HUES64 (cell line): Measurements from ENCODE around the gene TNN.

Source experiments
- H3K27ac ChIP-seq: 2 replicates; pipeline ENCODE4 v1.7.0; 2013; ENCODE audit warnings: low read depth, low read length, inconsistent platforms
- H3K27me3 ChIP-seq: 2 replicates; pipeline ENCODE4 v1.6.1; 2013; ENCODE audit warnings: mild to moderate bottlenecking, low read length; ENCODE audit not compliant: insufficient read depth
- H3K36me3 ChIP-seq: 2 replicates; pipeline ENCODE4 v1.6.1; 2013; ENCODE audit warnings: mild to moderate bottlenecking, low read length; ENCODE audit not compliant: insufficient read depth
- H3K4me1 ChIP-seq: 2 replicates; pipeline ENCODE4 v1.6.1; 2013; ENCODE audit warnings: mild to moderate bottlenecking, low read length, moderate library complexity; ENCODE audit not compliant: insufficient read depth
- H3K4me3 ChIP-seq: 2 replicates; pipeline ENCODE4 v1.5.1; 2013; ENCODE audit warnings: mild to moderate bottlenecking, low read length, moderate library complexity
- H3K9ac ChIP-seq: 2 replicates; pipeline ENCODE4 v1.6.1; 2013; ENCODE audit warnings: mild to moderate bottlenecking, low read depth, low read length
- H3K9me3 ChIP-seq: 2 replicates; pipeline ENCODE4 v1.6.1; 2013; ENCODE audit warnings: low read depth, low read length; ENCODE audit not compliant: insufficient read depth
- WGBS: fragments of 150-250, 120-280 bp; methylation state at CpG from one replicate; pipeline ENCODE4 v1.1.7; 2013; ENCODE audit warnings: missing lambda C conversion rate; 5-methylcytosine and 5-hydroxymethylcytosine counted together

Gene TNN

GRCh38 chr1:175148068-175148467 is 80.4 kb downstream of the TNN start:
- H3K9me3 ChIP-seq, result no peaks in the 10 kb centered on the region
- H3K27me3 ChIP-seq, result peaks cover 14% of the 10 kb centered on the region
- H3K9ac ChIP-seq, result no peak overlapping the region
- H3K4me3 ChIP-seq, result no peak overlapping the region
- no peaks in the 10 kb centered on the region for H3K36me3 ChIP-seq
- peaks cover 14% of the 10 kb centered on the region for H3K4me1 ChIP-seq
- 85% methylated on average over 7 of the region's 7 CpGs for WGBS
- H3K27ac ChIP-seq, result no peak overlapping the region

GRCh38 chr1:175150596-175151319 is 83.1 kb downstream of the TNN start:
- H3K27me3 ChIP-seq, result peaks cover 14% of the 10 kb centered on the region
- no peaks in the 10 kb centered on the region for H3K36me3 ChIP-seq
- H3K9me3 ChIP-seq, result no peaks in the 10 kb centered on the region
- 87% methylated on average over 9 of the region's 9 CpGs for WGBS
- no peak overlapping the region for H3K27ac ChIP-seq
- no peak overlapping the region for H3K9ac ChIP-seq
- peaks cover 14% of the 10 kb centered on the region for H3K4me1 ChIP-seq
- no peak overlapping the region for H3K4me3 ChIP-seq

- no peak overlapping the region for H3K9ac ChIP-seq
- H3K9me3 ChIP-seq, result no peaks in the 10 kb centered on the region
- H3K4me1 ChIP-seq, result peaks cover 9% of the 10 kb centered on the region
- H3K36me3 ChIP-seq, result no peaks in the 10 kb centered on the region
- H3K4me3 ChIP-seq, result peak overlapping the region; percentile 23
- peaks cover 14% of the 10 kb centered on the region for H3K27me3 ChIP-seq
- no peak overlapping the region; the same call in 1 of the 2 replicates for H3K27ac ChIP-seq
- 16% methylated on average over 13 of the region's 15 CpGs for WGBS
Measured at GRCh38 chr1:175152006-175152652, 84.5 kb downstream of the TNN start.

- H3K27me3 ChIP-seq, result peaks cover 14% of the 10 kb centered on the region
- no peak overlapping the region for H3K4me3 ChIP-seq
- no peaks in the 10 kb centered on the region for H3K9me3 ChIP-seq
- no peak overlapping the region for H3K9ac ChIP-seq
- WGBS, result 31% methylated on average over 11 of the region's 11 CpGs
- peaks cover 6% of the 10 kb centered on the region for H3K4me1 ChIP-seq
- H3K27ac ChIP-seq, result no peak overlapping the region
- H3K36me3 ChIP-seq, result no peaks in the 10 kb centered on the region
Measured at GRCh38 chr1:175154629-175155472, 87.2 kb downstream of the TNN start.

- Histone ChIP-seq H3K36me3 (no peaks in the 10 kb centered on the region), H3K4me1 (peaks cover 6% of the 10 kb centered on the region), H3K27ac (no peak overlapping the region), H3K9ac (no peak overlapping the region), H3K9me3 (no peaks in the 10 kb centered on the region), H3K4me3 (no peak overlapping the region), H3K27me3 (peaks cover 12% of the 10 kb centered on the region)
- WGBS, result 89% methylated on average over 4 of the region's 4 CpGs
Measured at GRCh38 chr1:175155473-175155856, 87.8 kb downstream of the TNN start.

- Histone ChIP-seq H3K9ac (no peak overlapping the region), H3K27ac (no peak overlapping the region), H3K27me3 (peaks cover 8% of the 10 kb centered on the region), H3K9me3 (no peaks in the 10 kb centered on the region), H3K36me3 (no peaks in the 10 kb centered on the region), H3K4me3 (no peak overlapping the region), H3K4me1 (peaks cover 6% of the 10 kb centered on the region)
- WGBS, result 94% methylated on average over 5 of the region's 5 CpGs
Measured at GRCh38 chr1:175155936-175156335, 88.3 kb downstream of the TNN start.

GRCh38 chr1:175157200-175157599 is 89.6 kb downstream of the TNN start:
- Histone ChIP-seq H3K9ac (no peak overlapping the region), H3K36me3 (no peaks in the 10 kb centered on the region), H3K9me3 (no peaks in the 10 kb centered on the region), H3K4me1 (peaks cover 6% of the 10 kb centered on the region), H3K27me3 (no peaks in the 10 kb centered on the region), H3K4me3 (no peak overlapping the region), H3K27ac (no peak overlapping the region)
- 100% methylated on average over 1 of the region's 2 CpGs for WGBS

- H3K27me3 ChIP-seq, result no peaks in the 10 kb centered on the region
- no peak overlapping the region for H3K27ac ChIP-seq
- no peaks in the 10 kb centered on the region for H3K9me3 ChIP-seq
- no peak overlapping the region for H3K9ac ChIP-seq
- WGBS, result 88% methylated on average over 6 of the region's 6 CpGs
- no peaks in the 10 kb centered on the region for H3K4me1 ChIP-seq
- no peaks in the 10 kb centered on the region for H3K36me3 ChIP-seq
- H3K4me3 ChIP-seq, result no peak overlapping the region
Measured at GRCh38 chr1:175158170-175158591, 90.5 kb downstream of the TNN start.

GRCh38 chr1:175162955-175163354 is 95.3 kb downstream of the TNN start:
- Histone ChIP-seq H3K36me3 (no peaks in the 10 kb centered on the region), H3K27ac (no peak overlapping the region), H3K9ac (no peak overlapping the region), H3K27me3 (no peaks in the 10 kb centered on the region), H3K4me1 (no peaks in the 10 kb centered on the region), H3K9me3 (no peaks in the 10 kb centered on the region), H3K4me3 (no peak overlapping the region)
- 94% methylated on average over 4 of the region's 4 CpGs for WGBS

- H3K4me3 ChIP-seq, result no peak overlapping the region
- no peak overlapping the region for H3K27ac ChIP-seq
- no peaks in the 10 kb centered on the region for H3K4me1 ChIP-seq
- WGBS, result 72% methylated on average over 4 of the region's 4 CpGs
- H3K9me3 ChIP-seq, result no peaks in the 10 kb centered on the region
- H3K36me3 ChIP-seq, result no peaks in the 10 kb centered on the region
- H3K27me3 ChIP-seq, result no peaks in the 10 kb centered on the region
- no peak overlapping the region for H3K9ac ChIP-seq
Measured at GRCh38 chr1:175163702-175164101, 96.1 kb downstream of the TNN start.

- H3K27me3 ChIP-seq, result no peaks in the 10 kb centered on the region
- H3K9ac ChIP-seq, result no peak overlapping the region
- H3K4me1 ChIP-seq, result no peaks in the 10 kb centered on the region
- no peak overlapping the region for H3K27ac ChIP-seq
- H3K9me3 ChIP-seq, result no peaks in the 10 kb centered on the region
- H3K4me3 ChIP-seq, result no peak overlapping the region
- WGBS, result 83% methylated on average over 1 of the region's 2 CpGs
- H3K36me3 ChIP-seq, result no peaks in the 10 kb centered on the region
Measured at GRCh38 chr1:175164751-175165150, 97.1 kb downstream of the TNN start.
